ENCODE data around the gene CYP1A2. TPM values are rescaled to one million over a fixed set of nuclear protein-coding genes. Genes with fewer than 3 reads are reported as not detected.

CYP1A2 gene
- total and polyA plus RNA-seq, 9 donors, result 0.23 TPM; not detected in 8

DNA sequence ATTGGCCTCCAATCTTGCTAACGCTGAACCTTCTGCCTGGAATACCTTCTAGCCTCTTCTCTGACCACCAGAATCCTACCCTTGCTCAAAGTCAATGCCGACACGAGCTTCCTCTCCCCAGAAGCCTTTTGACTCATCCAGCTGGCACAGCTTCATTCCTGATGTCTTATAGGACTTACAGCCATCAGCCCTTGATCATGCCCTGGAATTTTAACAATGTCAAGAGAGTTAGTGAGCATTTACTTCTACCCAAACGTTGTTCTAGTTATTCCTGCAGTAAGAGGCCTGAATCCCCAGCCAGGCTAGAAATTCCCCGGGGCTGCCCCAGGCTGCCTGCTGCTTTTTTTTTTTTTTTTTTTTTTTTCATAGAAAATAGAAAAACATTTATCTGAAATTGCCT lies 3.9 kb downstream of the CYP1A2 start:
- no peak for DNase-seq

DNA sequence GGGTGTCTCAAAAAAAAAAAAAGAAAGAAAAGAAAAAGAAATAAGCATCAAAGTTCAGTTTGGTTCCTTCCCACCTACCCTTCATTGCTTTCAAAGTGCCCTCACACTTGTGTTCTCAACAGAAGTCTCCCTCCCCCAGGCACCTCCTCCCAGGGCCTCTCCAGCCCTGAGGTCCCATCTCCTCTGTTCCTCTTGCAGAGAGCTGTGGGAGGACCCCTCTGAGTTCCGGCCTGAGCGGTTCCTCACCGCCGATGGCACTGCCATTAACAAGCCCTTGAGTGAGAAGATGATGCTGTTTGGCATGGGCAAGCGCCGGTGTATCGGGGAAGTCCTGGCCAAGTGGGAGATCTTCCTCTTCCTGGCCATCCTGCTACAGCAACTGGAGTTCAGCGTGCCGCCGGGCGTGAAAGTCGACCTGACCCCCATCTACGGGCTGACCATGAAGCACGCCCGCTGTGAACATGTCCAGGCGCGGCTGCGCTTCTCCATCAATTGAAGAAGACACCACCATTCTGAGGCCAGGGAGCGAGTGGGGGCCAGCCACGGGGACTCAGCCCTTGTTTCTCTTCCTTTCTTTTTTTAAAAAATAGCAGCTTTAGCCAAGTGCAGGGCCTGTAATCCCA lies 6.1 kb downstream of the CYP1A2 start:
- intact Hi-C loops (cut with DNase I), result no loop called here
- H3K4me3 ChIP-seq, result no peak overlapping the region
- no peaks in the 10 kb centered on the region for H3K4me1 ChIP-seq (ENCODE audit: insufficient read depth)
- H3K27ac ChIP-seq, result no peak overlapping the region
- no peaks in the 10 kb centered on the region for H3K27me3 ChIP-seq
- H3K36me3 ChIP-seq, result no peaks in the 10 kb centered on the region
- no peak for TF ChIP-seq EP300 (IDR thresholded peaks at IDR 0.05)
- TF ChIP-seq CTCF (IDR thresholded peaks at IDR 0.05), result no peak
- no peak for TF ChIP-seq POLR2A (IDR thresholded peaks at IDR 0.05)
- no peaks in the 10 kb centered on the region for H3K9me3 ChIP-seq
- WGBS, 3 donors, result 66 to 77% (median 73%) methylated on average over 20 of the region's 20 CpGs
- no peak for DNase-seq

More for the DNA sequence above, 3.9 kb downstream of the CYP1A2 start:
- H3K4me3 ChIP-seq, result no peak overlapping the region
- WGBS, 3 donors, result 22 to 37% (median 24%) methylated on average over 5 of the region's 5 CpGs
- no peaks in the 10 kb centered on the region for H3K36me3 ChIP-seq
- intact Hi-C loops (cut with DNase I), result no loop called here
- no peak for TF ChIP-seq CTCF (IDR thresholded peaks at IDR 0.05)
- no peak for TF ChIP-seq EP300 (IDR thresholded peaks at IDR 0.05)
- no peak for TF ChIP-seq POLR2A (IDR thresholded peaks at IDR 0.05)
- no peaks in the 10 kb centered on the region for H3K9me3 ChIP-seq
- no peaks in the 10 kb centered on the region for H3K4me1 ChIP-seq (ENCODE audit: insufficient read depth)
- no peak overlapping the region for H3K27ac ChIP-seq
- H3K27me3 ChIP-seq, result no peaks in the 10 kb centered on the region

DNA sequence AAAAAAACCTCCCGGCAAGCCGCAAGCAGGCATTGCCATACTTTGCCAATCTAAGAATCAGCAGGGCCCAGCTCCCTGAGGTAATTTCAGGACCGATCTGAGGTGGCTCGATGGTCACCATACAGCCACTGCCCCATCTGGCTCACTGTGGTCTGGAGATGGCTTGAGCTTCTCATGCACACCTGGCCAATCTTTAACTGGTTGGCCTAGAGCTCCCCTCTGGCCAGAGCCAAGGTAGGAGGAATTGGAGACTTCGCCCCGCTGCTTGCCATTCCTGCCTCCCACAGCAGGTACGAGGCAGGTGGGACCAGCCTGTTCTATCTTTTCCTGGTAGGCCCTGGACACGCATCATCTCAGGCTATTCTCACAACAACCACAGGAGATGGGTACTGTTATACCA lies 10.1 kb downstream of the CYP1A2 start:
- no peak for DNase-seq
- 85 to 89% (median 86%) methylated on average over 8 of the region's 8 CpGs for WGBS, 3 donors
- Histone ChIP-seq H3K36me3 (no peaks in the 10 kb centered on the region), H3K9me3 (no peaks in the 10 kb centered on the region), H3K27ac (no peak overlapping the region), H3K4me3 (no peak overlapping the region), H3K4me1 (ENCODE audit: insufficient read depth) (no peaks in the 10 kb centered on the region), H3K27me3 (no peaks in the 10 kb centered on the region)
- TF ChIP-seq EP300 (IDR thresholded peaks at IDR 0.05), result no peak
- TF ChIP-seq POLR2A (IDR thresholded peaks at IDR 0.05), result no peak
- TF ChIP-seq CTCF (IDR thresholded peaks at IDR 0.05), result no peak
- intact Hi-C loops (cut with DNase I), result no loop called here

DNA sequence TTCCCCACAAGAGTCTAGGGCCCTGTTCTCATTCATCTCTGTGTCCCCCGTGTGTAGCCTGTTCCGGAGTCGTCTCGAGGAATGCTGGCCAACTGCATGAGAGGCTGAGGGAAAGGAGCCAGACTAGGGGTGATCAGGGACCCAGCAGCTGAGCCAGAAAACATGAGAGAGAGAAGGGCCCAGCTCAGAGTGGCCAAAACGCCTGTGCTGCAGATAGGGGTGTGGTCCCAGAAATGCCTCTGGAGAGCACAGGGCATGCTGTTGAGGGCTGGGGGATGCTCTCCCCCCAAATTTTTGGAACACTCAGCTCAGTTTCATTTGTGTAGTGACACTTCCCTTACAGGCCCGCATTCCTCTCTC lies 14.1 kb downstream of the CYP1A2 start:
- TF ChIP-seq CTCF (IDR thresholded peaks at IDR 0.05), result no peak
- TF ChIP-seq EP300 (IDR thresholded peaks at IDR 0.05), result no peak
- TF ChIP-seq POLR2A (IDR thresholded peaks at IDR 0.05), result no peak
- intact Hi-C loops (cut with DNase I), result loop anchor here in 3 of 4 donors (10.0 kb wide), 2 partner anchors 378 to 388 kb away; no protein-coding TSS in a partner anchor
- H3K27me3 ChIP-seq, result no peaks in the 10 kb centered on the region
- no peaks in the 10 kb centered on the region for H3K4me1 ChIP-seq (ENCODE audit: insufficient read depth)
- no peak for DNase-seq
- H3K27ac ChIP-seq, result no peak overlapping the region
- no peak overlapping the region for H3K4me3 ChIP-seq
- H3K9me3 ChIP-seq, result no peaks in the 10 kb centered on the region
- no peaks in the 10 kb centered on the region for H3K36me3 ChIP-seq
- 38 to 43% (median 41%) methylated on average over 6 of the region's 6 CpGs for WGBS, 3 donors

Measured in ovary (tissue), 9 donors.